MM.1S (cell line): ENCODE data around the gene NOA1.

ENCODE experiments used
- DNase-seq: peaks from one replicate; pipeline ENCODE4 v3.0.0-alpha.2; 2015
- H2AFZ ChIP-seq: fragments of 300-600 bp; sonication (generic); 2 replicates; pipeline ENCODE4 v1.6.0; 2016; ENCODE audit warnings: antibody characterized with exemption, low read length
- H3F3A ChIP-seq: fragments of 300-600 bp; sonication (generic); 2 replicates; pipeline ENCODE4 v1.6.1; 2016; ENCODE audit warnings: mild to moderate bottlenecking, antibody characterized with exemption, low read length, moderate library complexity, mixed read lengths; ENCODE audit not compliant: insufficient read depth
- H3K27ac ChIP-seq: fragments of 300-600 bp; sonication (generic); 2 replicates; pipeline ENCODE4 v1.5.1; 2016; ENCODE audit warnings: mild to moderate bottlenecking, low read length
- H3K27me3 ChIP-seq: fragments of 300-600 bp; sonication (generic); replicated peaks from 2 replicates; pipeline ENCODE4 v1.6.0; 2016; ENCODE audit warnings: low read length; ENCODE audit not compliant: insufficient read depth
- H3K36me3 ChIP-seq: fragments of 300-600 bp; sonication (generic); replicated peaks from 2 replicates; pipeline ENCODE4 v1.6.1; 2016; ENCODE audit warnings: mild to moderate bottlenecking, low read length, mixed read lengths; ENCODE audit not compliant: insufficient read depth
- H3K4me1 ChIP-seq: fragments of 300-600 bp; sonication (generic); 2 replicates; pipeline ENCODE4 v1.6.1; 2016; ENCODE audit warnings: low read length, mixed read lengths
- H3K4me2 ChIP-seq: fragments of 300-600 bp; sonication (generic); 2 replicates; pipeline ENCODE4 v1.6.0; 2016; ENCODE audit warnings: low read depth, low read length
- H3K4me3 ChIP-seq: fragments of 300-600 bp; sonication (generic); 2 replicates; pipeline ENCODE4 v1.5.1; 2016; ENCODE audit warnings: low read length, mixed read lengths
- H3K79me2 ChIP-seq: fragments of 300-600 bp; sonication (generic); 2 replicates; pipeline ENCODE4 v1.6.1; 2016; ENCODE audit warnings: mixed run types, low read length, mixed read lengths
- H3K9ac ChIP-seq: fragments of 300-600 bp; sonication (generic); 2 replicates; pipeline ENCODE4 v1.6.1; 2016; ENCODE audit warnings: low read length, mixed read lengths
- H3K9me2 ChIP-seq: fragments of 300-600 bp; sonication (generic); replicated peaks from 2 replicates; pipeline ENCODE4 v1.6.1; 2016; ENCODE audit warnings: mild to moderate bottlenecking, low read length, mixed read lengths; ENCODE audit not compliant: insufficient read depth
- H3K9me3 ChIP-seq: fragments of 300-600 bp; sonication (generic); replicated peaks from 2 replicates; pipeline ENCODE4 v1.6.1; 2016; ENCODE audit warnings: mild to moderate bottlenecking, low read length, mixed read lengths; ENCODE audit not compliant: insufficient read depth
- H4K20me1 ChIP-seq: fragments of 300-600 bp; sonication (generic); 2 replicates; pipeline ENCODE4 v1.6.1; 2016; ENCODE audit warnings: mild to moderate bottlenecking, low read length, moderate library complexity, mixed read lengths; ENCODE audit not compliant: insufficient read depth
- EZH2 ChIP-seq: fragments of 300-600 bp; sonication (generic); optimal IDR thresholded peaks from 2 replicates; pipeline ENCODE3; 2017; ENCODE audit warnings: low read depth, mild to moderate bottlenecking, antibody characterized with exemption, low read length, mixed read lengths
- EZH2phosphoT487 ChIP-seq: fragments of 300-600 bp; sonication (generic); IDR thresholded peaks from 2 replicates; pipeline ENCODE4 v1.6.1; 2018; ENCODE audit warnings: antibody characterized with exemption, low read length
- TF ChIP-seq, protein P1 (sequence below): fragments of 300-600 bp; sonication (generic); IDR thresholded peaks from 2 replicates; pipeline ENCODE4 v1.5.1; 2016; ENCODE audit warnings: antibody characterized with exemption, low read length, mixed read lengths

Gene NOA1

DNA sequence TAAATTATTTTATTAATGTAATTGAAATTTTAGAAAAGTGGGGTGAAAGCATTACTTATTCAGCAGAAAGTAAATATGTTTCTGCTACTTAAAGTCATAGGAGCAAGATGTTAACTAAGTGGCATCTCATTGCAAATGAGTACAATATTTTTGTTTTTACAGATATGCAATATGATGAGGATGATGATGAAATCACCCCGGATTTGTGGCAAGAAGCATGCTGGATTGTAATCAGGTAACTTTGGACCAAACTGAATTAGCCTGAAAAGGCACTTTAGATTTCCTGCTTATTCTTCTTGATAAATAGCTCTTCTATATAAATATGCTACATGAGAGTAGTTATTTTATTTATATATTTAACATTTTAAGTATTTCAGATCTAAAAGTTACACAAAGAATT is 8.8 kb upstream of the NOA1 start:
- no peaks in the 10 kb centered on the region for H3F3A ChIP-seq
- no peaks in the 10 kb centered on the region for H3K9me2 ChIP-seq
- H3K27ac ChIP-seq, result no peak overlapping the region
- H3K9ac ChIP-seq, result no peak overlapping the region
- peaks cover 98% of the 10 kb centered on the region for H3K79me2 ChIP-seq
- H4K20me1 ChIP-seq, result peaks cover 24% of the 10 kb centered on the region
- H3K4me2 ChIP-seq, result no peak overlapping the region
- H3K27me3 ChIP-seq, result no peaks in the 10 kb centered on the region
- H3K4me3 ChIP-seq, result no peak overlapping the region
- no peak for DNase-seq
- H3K36me3 ChIP-seq, result peaks cover 44% of the 10 kb centered on the region
- H3K9me3 ChIP-seq, result no peaks in the 10 kb centered on the region
- TF ChIP-seq EZH2 (no peak), EZH2phosphoT487 (no peak)
- TF ChIP-seq, protein P1, sequence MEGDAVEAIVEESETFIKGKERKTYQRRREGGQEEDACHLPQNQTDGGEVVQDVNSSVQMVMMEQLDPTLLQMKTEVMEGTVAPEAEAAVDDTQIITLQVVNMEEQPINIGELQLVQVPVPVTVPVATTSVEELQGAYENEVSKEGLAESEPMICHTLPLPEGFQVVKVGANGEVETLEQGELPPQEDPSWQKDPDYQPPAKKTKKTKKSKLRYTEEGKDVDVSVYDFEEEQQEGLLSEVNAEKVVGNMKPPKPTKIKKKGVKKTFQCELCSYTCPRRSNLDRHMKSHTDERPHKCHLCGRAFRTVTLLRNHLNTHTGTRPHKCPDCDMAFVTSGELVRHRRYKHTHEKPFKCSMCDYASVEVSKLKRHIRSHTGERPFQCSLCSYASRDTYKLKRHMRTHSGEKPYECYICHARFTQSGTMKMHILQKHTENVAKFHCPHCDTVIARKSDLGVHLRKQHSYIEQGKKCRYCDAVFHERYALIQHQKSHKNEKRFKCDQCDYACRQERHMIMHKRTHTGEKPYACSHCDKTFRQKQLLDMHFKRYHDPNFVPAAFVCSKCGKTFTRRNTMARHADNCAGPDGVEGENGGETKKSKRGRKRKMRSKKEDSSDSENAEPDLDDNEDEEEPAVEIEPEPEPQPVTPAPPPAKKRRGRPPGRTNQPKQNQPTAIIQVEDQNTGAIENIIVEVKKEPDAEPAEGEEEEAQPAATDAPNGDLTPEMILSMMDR, result no peak
- H3K4me1 ChIP-seq, result peaks cover 18% of the 10 kb centered on the region
- no peak overlapping the region for H2AFZ ChIP-seq

DNA sequence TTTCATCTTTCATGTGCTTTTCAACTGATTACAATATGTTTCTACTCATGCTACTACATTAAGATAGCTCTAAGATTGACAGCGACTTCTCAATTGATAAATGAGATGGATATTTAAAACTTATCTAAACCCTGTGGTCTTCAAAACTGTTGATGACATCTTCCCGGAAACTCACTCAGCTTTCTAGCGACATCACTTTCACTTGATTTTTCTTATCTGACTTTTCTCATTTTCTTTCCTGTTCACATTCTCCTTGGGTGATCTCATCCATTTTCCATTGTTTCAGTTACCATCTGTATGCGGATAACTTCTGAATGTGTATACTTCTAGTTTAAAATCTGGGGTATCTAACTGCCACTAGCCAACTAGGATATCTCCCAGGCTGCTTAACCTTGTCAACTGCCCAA is 4.4 kb upstream of the NOA1 start:
- peak overlapping the region; percentile 58; the same call in 1 of the 2 replicates for H3K27ac ChIP-seq
- peaks cover 25% of the 10 kb centered on the region; the same call in 1 of the 2 replicates for H4K20me1 ChIP-seq

DNA sequence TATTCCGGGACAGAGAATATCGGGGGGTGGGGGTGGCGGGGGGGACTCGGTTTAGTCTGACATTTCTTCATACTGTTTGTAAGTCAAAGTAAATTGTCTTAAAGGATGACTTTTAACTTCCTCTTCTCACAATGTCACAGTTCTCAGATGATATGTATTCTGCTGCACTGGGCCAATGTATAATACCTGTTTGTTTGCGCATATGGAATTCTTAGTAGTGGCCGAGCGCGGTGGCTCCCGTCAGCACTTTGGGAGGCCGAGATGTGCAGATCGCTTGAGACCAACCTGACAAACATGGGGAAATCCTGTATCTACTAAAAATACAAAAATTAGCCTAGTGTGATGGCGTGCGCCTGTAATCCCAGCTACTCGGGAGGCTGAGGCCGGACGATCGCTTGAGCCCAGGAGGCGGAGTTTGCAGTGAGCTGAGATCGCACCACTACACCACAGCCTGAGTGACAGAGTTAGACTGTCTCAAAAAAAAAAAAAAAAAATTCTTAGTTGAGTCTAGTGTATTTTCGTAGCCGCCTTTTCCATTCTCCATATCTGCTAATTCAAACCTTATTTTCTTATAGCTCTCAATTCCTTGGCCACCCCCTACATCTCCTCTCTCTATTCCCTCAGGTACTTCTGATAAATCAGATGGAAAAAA is 2.1 kb upstream of the NOA1 start:
- peak; percentile 56 for DNase-seq
- Histone ChIP-seq H3K4me3 (peak overlapping the region; percentile 83), H3K9me3 (no peaks in the 10 kb centered on the region), H3K27ac (peak overlapping the region; percentile 83; the same call in 1 of the 2 replicates), H3K9me2 (no peaks in the 10 kb centered on the region), H3K27me3 (no peaks in the 10 kb centered on the region), H2AFZ (no peak overlapping the region), H3K4me2 (peak overlapping the region; percentile 48), H3F3A (peaks cover 21% of the 10 kb centered on the region), H3K79me2 (peaks cover 85% of the 10 kb centered on the region), H3K4me1 (peaks cover 27% of the 10 kb centered on the region), H4K20me1 (peaks cover 25% of the 10 kb centered on the region; the same call in 1 of the 2 replicates), H3K36me3 (peaks cover 4% of the 10 kb centered on the region; the same call in 1 of the 2 replicates), H3K9ac (peak overlapping the region; percentile 96; the same call in 1 of the 2 replicates)
- TF ChIP-seq EZH2phosphoT487 (no peak), EZH2 (no peak)
- TF ChIP-seq, protein P1, result no peak

More for the DNA sequence above, 4.4 kb upstream of the NOA1 start:
- Histone ChIP-seq H3K79me2 (peaks cover 86% of the 10 kb centered on the region), H3K9me2 (no peaks in the 10 kb centered on the region), H3F3A (peaks cover 13% of the 10 kb centered on the region), H3K9ac (0 out of 2 replicates have a peak overlapping the region, but pooled peaks have one; percentile 27), H3K4me3 (no peak overlapping the region), H3K9me3 (no peaks in the 10 kb centered on the region), H3K4me2 (peak overlapping the region; percentile 48), H3K27me3 (no peaks in the 10 kb centered on the region), H3K4me1 (peaks cover 27% of the 10 kb centered on the region), H2AFZ (no peak overlapping the region), H3K36me3 (peaks cover 14% of the 10 kb centered on the region)
- TF ChIP-seq, protein P1, result no peak
- TF ChIP-seq EZH2phosphoT487, result no peak
- TF ChIP-seq EZH2, result no peak
- DNase-seq, result no peak
